ENCODE measurements around the gene SLC22A16.

Gene SLC22A16

GRCh38 chr6:110400208-110400607, 76.2 kb downstream of the SLC22A16 start:
- DNase-seq (ENCODE audit: low spot score), result no peak

GRCh38 chr6:110399219-110400071, 77.0 kb downstream of the SLC22A16 start:
- no peak for DNase-seq (ENCODE audit: low spot score)

GRCh38 chr6:110398778-110399177, 77.6 kb downstream of the SLC22A16 start:
- DNase-seq (ENCODE audit: low spot score), result no peak

- DNase-seq (ENCODE audit: low spot score), result no peak
These were observed 81.2 kb downstream of the SLC22A16 start for GRCh38 chr6:110395221-110395620.

- no peak for DNase-seq (ENCODE audit: low spot score)
These were observed 82.0 kb downstream of the SLC22A16 start for GRCh38 chr6:110394409-110394808.

GRCh38 chr6:110392727-110393126, 83.7 kb downstream of the SLC22A16 start:
- peak; percentile 27 for DNase-seq (ENCODE audit: low spot score)

GRCh38 chr6:110390404-110390803, 86.0 kb downstream of the SLC22A16 start:
- no peak for DNase-seq (ENCODE audit: low spot score)

- DNase-seq (ENCODE audit: low spot score), result no peak
These were observed 86.6 kb downstream of the SLC22A16 start for GRCh38 chr6:110389689-110390382.

- DNase-seq (ENCODE audit: low spot score), result no peak
These were observed 88.4 kb downstream of the SLC22A16 start for GRCh38 chr6:110387986-110388385.

- DNase-seq (ENCODE audit: low spot score), result no peak
These were observed 91.0 kb downstream of the SLC22A16 start for GRCh38 chr6:110385458-110385863.

- DNase-seq (ENCODE audit: low spot score), result no peak
These were observed 97.9 kb downstream of the SLC22A16 start for GRCh38 chr6:110378552-110378951.
